SKM-1 treated with dmso at 0.1 percent for 144 hours (cell line): ENCODE measurements around the gene DROSHA.

Source experiments
- DNase-seq: peaks from one replicate; lab custom pipeline; 2025; ENCODE audit not compliant: unreplicated experiment; lab: John Stamatoyannopoulos, UW

The DROSHA gene

DNA sequence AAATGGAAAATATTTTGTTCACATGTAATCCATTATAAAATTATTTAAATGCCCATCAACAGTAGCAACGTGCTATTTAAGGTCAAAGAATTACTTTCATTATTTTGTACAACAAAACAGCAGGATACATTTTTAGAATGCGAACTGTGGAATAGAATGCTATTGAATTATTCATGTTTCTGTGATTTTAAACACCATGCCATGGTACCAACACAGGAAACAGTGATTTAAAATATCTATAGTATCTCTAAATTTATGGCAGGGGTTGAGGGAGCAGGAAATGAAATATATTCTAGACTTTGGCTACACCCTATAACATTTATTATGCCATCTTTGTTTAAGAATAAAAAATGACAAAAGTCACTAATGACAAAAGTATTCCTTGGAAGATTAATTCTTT is 62.4 kb downstream of the DROSHA start:
- DNase-seq = no peak

GRCh38 chr5:31465291-31465690 is 66.6 kb downstream of the DROSHA start:
- no peak for DNase-seq

- no peak for DNase-seq
Measured at GRCh38 chr5:31464081-31464480, 67.8 kb downstream of the DROSHA start.

- no peak for DNase-seq
Measured at GRCh38 chr5:31463351-31463750, 68.5 kb downstream of the DROSHA start.

GRCh38 chr5:31459594-31459993 is 72.3 kb downstream of the DROSHA start:
- no peak for DNase-seq

DNA sequence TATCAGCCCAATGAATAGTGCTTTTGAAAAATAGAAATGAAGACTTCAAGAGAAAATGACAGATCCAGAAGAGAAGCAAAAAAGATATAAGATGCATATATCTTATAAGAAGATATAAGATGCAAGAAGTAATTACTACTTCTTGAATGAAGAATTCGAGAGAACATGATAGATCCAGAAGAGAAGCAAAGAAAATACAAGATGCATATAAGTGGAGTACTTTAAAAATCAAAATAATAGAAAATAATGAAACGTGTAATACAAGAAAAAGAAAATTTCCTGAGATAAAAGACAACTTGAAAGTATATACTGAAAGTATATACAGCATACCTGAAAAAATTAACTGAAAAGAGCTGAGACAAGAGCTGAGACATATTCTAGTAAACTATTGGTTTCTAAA is 76.7 kb downstream of the DROSHA start:
- no peak for DNase-seq

GRCh38 chr5:31453522-31453921 is 78.4 kb downstream of the DROSHA start:
- no peak for DNase-seq

DNA sequence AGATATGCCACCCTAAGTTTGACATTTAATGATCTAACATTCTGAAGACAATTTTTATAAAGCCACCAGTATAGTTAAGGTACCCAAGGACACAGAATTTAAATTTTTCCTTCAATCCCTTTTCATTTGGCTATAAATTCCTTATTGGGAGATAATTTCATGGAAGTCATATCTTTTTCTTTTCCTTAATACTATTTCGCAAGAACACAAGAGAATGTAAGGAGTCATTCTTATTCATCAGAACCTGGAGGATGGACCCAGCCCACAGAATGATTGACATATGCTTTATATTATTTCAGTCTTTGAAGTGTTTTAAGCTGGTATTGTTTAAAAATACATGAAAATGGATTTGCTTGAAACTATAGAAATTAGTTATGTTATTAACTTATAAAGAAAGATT is 79.6 kb downstream of the DROSHA start:
- no peak for DNase-seq

DNA sequence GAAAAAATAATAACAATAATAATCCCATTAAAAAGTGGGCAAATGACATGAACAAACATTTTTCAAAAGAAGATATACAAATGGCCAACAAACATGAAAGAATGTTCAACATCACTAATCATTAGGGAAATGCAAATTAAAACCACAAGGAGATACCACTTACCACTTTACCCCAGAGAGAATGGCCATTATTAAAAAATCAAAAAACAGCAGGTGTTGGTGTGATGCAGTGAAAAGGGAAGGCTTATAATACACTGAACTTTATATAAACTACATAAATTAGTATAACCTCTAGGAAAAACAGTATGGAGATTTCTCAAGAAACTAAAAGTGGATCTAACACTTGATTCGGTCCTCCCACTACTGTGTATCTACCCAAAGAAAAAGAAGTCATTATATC is 81.9 kb downstream of the DROSHA start:
- DNase-seq = no peak

GRCh38 chr5:31449174-31449573 is 82.7 kb downstream of the DROSHA start:
- DNase-seq = no peak

DNA sequence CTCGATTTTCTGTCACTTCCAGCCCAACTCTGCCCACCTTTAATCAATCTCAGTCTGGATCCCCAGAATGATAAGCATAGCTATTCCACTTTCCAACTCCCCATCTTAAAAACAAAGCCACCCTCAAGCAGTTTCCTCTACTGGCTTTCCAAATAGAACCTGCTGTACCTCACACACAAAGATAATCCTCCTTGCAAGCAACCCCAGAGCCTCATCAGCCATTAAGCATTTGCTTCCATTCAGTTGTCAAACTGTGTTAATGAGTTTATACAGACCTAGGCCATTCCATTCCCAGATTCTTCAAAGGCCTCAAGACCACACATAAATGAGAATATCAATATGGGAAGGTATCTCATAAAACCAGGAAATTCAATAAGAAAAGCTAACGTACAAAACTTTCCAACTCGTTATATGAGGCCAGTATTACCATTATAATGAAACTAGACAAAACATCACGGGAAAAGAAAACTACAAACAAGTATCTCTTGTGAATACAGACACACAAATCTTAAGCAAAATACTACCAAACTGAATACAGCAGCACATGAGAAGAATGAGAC is 86.8 kb downstream of the DROSHA start:
- no peak for DNase-seq

DNA sequence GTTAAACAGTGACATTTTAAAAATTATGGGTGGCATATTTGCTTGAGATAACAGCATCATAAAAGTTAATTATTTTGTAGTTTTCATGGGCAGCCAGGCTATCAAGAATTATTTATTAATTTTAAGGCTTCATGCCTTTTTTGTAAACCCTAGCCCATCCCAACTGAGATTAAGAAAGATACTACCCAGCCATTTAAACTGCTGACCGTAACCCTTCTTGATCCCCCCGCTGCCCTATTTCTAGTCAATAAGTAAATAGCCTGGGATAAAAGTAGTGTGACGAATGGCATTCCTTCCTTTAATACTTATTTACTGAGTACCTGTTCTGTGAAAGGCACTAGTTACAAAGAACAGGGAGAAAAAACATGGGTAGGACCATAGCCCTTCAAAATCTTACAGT is 88.3 kb downstream of the DROSHA start:
- DNase-seq = no peak

- no peak for DNase-seq
Measured at GRCh38 chr5:31442058-31442745, 89.7 kb downstream of the DROSHA start.

DNA sequence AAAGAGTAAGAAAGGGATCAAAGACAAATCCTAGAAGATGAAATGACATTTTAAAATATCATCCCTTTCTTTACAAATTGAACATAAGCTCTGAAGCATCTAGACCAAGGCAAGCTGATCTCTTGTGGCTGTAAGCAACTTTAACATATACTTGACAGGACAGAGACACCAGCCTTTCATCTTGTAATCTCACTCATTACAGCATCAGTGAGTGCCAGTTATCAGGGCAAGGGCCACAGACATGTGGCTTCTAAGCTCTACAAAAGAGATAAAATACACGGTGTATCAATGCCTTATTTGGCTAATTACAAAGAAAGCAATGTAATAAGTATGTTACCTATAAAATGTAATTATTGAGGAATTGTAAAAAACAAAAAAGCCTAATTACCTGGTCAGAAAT is 95.0 kb downstream of the DROSHA start:
- DNase-seq = no peak

- DNase-seq = no peak
Measured at GRCh38 chr5:31435730-31436129, 96.2 kb downstream of the DROSHA start.

GRCh38 chr5:31434898-31435297 is 97.0 kb downstream of the DROSHA start:
- DNase-seq = no peak

- DNase-seq = no peak
Measured at GRCh38 chr5:31433229-31433628, 98.7 kb downstream of the DROSHA start.

DNA sequence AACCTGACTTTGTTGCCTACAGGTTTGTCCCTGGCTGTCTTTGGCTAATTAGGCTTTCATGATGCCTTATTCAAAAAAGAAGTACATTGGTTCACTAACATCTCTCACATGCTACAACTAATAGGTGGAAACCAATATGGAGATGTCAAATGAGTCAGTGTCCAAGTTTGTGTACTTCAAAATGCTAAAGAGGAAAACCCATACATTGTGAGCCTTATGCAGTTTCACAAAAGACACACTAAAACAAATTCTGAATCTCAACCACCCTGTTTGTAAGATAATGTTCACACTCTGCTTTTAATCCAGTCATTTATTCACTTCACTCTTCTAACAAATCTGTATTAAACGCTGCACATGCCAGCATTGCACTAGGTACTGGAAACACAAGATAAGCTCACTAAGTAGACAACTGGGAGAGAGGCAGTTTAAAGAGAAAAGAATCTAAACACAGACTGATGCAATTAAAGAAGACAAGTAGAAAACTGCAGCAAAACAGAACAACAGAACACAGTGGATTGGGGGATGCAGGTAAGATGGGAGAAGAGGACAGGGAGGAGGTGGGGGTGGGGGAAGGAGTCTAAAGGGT is 104.1 kb downstream of the DROSHA start:
- DNase-seq = no peak

DNA sequence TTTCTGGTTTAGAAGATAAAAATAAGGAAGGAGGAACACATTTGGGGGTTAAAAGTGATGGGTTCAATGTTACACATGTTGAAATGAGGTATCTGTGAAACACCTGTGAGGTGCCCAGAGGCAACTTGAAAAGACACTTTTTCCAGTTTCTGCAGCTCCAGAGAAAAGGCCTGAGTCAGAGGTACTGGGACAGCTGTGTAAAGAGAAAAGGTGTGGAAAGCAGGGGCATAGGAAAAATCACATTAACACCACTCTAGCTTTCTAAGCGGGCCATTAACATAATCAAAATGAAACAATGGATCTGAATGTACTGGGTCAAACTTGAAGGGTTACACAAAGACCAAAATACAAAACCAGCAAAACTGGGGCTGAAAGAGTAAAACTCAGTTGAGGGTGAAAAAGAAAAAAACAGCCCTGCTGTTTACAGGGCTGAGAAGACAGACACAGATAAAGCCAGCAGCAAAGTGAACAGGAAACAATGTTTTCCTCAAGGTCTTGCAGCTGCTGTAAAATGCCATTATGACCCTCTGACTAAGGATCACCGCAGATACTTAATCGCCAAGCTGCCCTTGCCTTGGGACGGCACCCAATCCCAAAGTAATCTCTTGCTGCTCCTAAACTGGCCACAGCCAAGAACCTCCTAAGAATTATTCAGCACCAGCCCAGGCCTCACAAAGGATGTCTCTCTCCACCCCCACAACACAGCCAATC is 104.7 kb downstream of the DROSHA start:
- no peak for DNase-seq

GRCh38 chr5:31421806-31422586 is 109.9 kb downstream of the DROSHA start:
- no peak for DNase-seq

DNA sequence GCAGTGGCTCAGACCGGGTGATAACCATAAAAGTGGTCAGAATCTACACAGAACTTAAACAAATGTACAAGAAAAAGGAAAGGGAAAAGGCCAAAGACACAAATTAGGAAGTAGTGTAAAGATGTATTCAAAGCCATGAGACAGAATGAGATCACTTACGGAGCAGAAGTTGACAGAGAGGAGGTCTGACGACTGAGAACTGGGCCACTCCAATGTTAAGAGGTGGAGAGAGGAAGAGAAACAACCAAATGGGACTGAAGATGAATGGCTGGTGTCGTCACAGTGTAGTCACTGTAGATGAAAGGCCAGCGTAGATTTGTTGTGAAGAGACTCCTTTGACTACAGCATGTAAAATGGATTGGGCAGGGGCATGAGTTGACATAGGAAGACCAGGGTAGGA is 114.4 kb downstream of the DROSHA start:
- DNase-seq = no peak
